Activated naive CD8-positive, alpha-beta T cell treated with anti-CD3 and anti-CD28 coated beads for 36 hours (primary cell): Measurements from ENCODE around the gene ITM2C. TPM values are rescaled to one million over a fixed set of nuclear protein-coding genes. Genes with fewer than 3 reads are reported as not detected.

ENCODE experiments used
- DNase-seq: peaks from one replicate; pipeline ENCODE4 v3.0.0; 2021
- H3K27ac Mint-ChIP-seq: one replicate; pipeline ENCODE4 v1.8.0; 2022; ENCODE audit warnings: mild to moderate bottlenecking, moderate library complexity, mixed read lengths
- H3K27me3 Mint-ChIP-seq: one replicate; pipeline ENCODE4 v1.8.0; 2022; ENCODE audit warnings: mild to moderate bottlenecking, mixed read lengths
- H3K36me3 Mint-ChIP-seq: one replicate; pipeline ENCODE4 v1.8.0; 2021; ENCODE audit warnings: mild to moderate bottlenecking, mixed read lengths
- H3K4me1 Mint-ChIP-seq: one replicate; pipeline ENCODE4 v1.8.0; 2021; ENCODE audit warnings: mixed read lengths
- H3K4me3 Mint-ChIP-seq: one replicate; pipeline ENCODE4 v1.8.0; 2022; ENCODE audit warnings: mild to moderate bottlenecking, moderate library complexity, mixed read lengths
- H3K9me3 Mint-ChIP-seq: one replicate; pipeline ENCODE4 v1.8.0; 2022; ENCODE audit warnings: mixed read lengths
- total RNA-seq, 2 experiments: library from RNA; stranded (reverse); gene quantifications; one replicate each; pipeline ENCODE4 v1.2.3, GENCODE V29; 2021

ITM2C gene
- total RNA-seq, 2 experiments from 2014 or later, result 69.9 to 73.6 TPM

DNA sequence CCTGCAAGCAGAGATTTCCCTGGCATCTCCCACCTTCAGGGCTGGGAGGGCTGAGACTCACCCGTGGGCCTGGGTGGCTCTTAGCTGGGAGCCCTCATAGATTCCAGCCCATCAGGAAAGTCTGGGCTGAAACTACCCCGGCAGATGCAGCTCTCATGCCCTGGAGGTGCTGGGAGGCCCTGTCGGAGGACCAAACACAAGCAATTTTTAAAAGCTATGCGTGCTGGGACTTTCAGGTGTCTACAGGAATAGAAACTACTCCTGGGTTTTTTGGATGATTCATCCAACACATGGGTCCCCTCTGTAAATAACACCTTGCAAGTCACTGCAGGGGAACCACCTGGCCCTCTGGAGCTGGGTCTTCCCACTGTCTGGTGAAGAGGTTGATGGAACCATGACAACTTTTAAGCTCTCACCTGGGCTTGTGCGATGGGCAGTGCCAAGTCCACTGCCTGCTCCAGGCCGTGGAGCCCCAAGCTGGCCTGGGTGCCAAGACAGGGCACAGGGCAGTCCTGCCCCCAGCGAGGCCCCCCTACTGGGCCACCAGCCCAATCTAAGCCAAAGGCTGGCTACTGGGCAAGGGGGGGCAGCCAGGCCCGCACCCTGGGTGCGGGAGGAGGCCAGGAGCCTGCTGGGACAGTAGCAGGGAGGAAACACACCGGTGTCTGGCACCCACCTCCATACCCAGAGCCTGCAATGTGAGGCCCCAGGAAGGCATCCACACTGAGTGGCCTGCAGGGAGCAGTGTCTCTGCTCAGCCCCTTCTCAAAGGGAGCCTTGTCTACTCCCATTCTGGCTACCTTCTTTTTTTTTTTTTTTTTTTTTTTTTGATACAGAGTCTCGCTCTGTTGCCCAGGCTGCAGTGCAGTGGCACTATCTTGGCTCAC, 61.4 kb downstream of the ITM2C start:
- peak overlapping the region; percentile 88 for H3K4me3 Mint-ChIP-seq
- H3K9me3 Mint-ChIP-seq, result no peaks in the 10 kb centered on the region
- H3K27me3 Mint-ChIP-seq, result no peaks in the 10 kb centered on the region
- peaks cover 71% of the 10 kb centered on the region for H3K4me1 Mint-ChIP-seq
- peaks cover 23% of the 10 kb centered on the region for H3K36me3 Mint-ChIP-seq
- peak; percentile 76 for DNase-seq
- peak overlapping the region; percentile 99 for H3K27ac Mint-ChIP-seq

DNA sequence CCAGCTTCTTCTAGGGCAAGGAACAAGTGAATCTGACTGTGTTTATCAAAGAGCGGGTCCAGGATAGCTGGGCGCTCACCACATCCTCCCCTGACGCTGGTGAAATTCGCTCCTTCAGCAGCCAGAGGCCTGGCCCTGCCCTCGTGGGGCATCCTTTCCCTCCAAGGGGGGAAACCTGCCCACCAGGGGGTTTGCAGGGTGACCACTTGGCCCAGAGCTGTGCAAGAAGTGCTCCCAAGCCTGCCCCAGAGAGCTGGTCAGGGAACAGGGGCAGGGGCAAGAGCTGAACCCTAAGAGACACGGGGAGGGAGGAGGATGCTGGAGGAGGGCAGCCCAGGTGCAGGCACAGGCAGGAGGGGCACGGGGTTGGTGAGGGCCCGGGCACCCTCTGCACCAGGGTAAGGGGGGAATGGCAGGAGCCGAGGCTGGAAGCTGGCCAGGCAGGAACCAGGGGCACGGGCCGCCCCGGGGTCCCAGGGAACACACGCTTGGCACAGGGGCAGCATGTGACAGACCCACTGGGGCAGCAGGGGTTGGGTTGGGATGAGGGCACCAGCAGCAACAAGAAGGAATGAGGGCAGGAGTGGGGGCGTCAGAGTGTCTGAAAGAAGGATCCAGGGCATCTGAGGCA, 63.1 kb downstream of the ITM2C start:
- peak overlapping the region; percentile 83 for H3K27ac Mint-ChIP-seq
- H3K4me3 Mint-ChIP-seq, result peak overlapping the region; percentile 30
- no peaks in the 10 kb centered on the region for H3K9me3 Mint-ChIP-seq

More for the DNA sequence above, 63.1 kb downstream of the ITM2C start:
- Mint-ChIP-seq H3K4me1 (peaks cover 63% of the 10 kb centered on the region), H3K27me3 (peaks cover 3% of the 10 kb centered on the region), H3K36me3 (peaks cover 16% of the 10 kb centered on the region)
- DNase-seq, result no peak

Other genes with a start within 250 kb of the ITM2C start
- 100 to 1,000 TPM; 119 to 122 TPM for gene CAB39, start 152.1 kb upstream of the ITM2C start, total RNA-seq
- 10 to 100 TPM; 18.8 to 20.4 TPM for gene GPR55, start 60.3 kb downstream of the ITM2C start, total RNA-seq
- not detected for gene SPATA3, start 131.2 kb downstream of the ITM2C start, total RNA-seq
- gene C2orf72, start 172.6 kb downstream of the ITM2C start, total RNA-seq, result 1 to 10 TPM; 2.3 to 2.4 TPM
- gene PSMD1, start 191.9 kb downstream of the ITM2C start, total RNA-seq, result 100 to 1,000 TPM; 141 to 143 TPM